ENCODE data around the gene TNF. TPM values are rescaled to one million over a fixed set of nuclear protein-coding genes. Genes with fewer than 3 reads are reported as not detected.
"Not testable (repeated sequence)": the region's sequence is repeated elsewhere in the genome, so short reads cannot be mapped to it uniquely, and the experiment has no call there.

Gene TNF
- total RNA-seq, 3 donors from 2014 or later (not counting 1 experiment from before 2014, with no cell fraction given), result 24.2 to 60.8 (median 46.9) TPM

DNA sequence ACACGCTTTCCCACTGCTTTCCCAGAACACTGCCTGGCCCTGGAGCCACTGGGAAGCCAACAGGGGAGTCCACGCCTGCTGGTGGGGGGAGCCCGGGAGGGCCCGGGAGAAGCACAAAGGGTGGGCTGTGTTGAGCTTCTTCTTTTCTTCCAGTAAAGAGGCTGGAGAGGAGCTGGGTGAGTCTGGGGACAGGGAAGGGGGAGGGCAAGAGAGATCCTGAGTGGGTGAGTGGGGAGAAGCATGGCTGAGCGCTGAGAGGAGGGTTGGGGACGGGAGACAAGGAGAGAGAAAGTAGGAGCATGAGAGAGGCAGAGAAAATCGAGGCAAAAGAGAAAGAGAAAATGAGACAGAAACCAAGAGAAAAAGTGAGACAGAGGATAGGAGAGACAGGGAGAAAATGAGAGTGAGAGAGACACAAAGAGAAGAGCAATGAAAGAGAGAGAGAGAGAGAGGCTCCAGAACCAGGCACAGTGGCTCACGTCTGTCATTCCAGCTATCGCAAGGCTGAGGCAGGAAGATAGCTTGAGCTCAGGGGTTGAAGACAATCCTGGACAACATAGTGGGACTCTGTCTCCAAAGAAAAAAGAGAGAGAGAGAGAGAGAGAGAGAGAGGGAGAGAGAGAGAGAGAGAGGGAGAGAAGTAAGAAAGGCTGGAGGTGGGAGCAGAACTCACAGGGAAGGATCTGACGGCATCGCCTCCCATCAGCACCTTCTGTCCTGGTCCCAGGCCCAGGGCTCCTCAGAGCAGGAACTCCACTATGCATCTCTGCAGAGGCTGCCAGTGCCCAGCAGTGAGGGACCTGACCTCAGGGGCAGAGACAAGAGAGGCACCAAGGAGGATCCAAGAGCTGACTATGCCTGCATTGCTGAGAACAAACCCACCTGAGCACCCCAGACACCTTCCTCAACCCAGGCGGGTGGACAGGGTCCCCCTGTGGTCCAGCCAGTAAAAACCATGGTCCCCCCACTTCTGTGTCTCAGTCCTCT is 12.7 kb downstream of the TNF start:
- no peaks in the 10 kb centered on the region for H3K9me3 ChIP-seq (ENCODE audit: control insufficient read depth, insufficient read depth, low read length)

DNA sequence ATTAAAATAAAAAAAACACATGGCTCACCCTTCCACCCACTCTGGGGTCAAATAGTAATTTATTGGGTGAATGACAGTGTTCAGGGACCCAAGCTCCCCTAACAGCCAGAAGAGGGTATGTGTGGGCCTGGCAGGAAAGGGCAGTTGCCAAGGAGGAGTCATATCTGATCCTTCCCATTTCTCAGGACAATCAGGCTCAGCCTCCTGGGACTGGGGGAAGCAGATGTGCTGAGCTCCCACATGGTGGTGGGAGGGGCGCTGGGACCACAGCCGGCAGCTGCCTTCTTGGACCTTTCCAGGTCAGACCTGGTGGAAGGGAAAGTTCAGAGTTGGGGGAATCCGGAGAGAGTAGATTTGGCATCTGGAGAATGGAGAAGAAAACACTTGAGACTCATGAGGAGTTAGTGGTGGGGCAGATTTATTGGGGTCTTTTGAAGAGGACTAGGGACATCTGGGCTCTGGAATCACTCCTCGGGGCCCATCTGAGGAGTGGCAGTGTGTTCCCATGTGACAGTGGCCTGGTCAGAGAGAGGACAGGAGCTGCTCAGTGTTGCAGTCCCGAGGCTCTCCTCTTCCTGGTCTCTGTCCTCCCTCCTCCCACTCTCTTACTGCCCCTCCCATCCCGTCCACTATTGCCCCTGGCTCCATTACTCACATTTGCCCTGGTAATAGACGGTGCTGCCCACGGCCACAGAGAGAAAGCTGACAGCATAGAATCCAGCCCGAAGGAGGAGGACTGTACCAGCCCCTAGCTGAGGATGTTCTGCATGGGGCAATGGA is 13.7 kb downstream of the TNF start:
- no peaks in the 10 kb centered on the region for H3K9me3 Mint-ChIP-seq
- peaks cover 56 to 77% of the 10 kb centered on the region in 2 donors for H3K4me1 Mint-ChIP-seq
- ATAC-seq (no peak), DNase-seq (no peak)
- H3K36me3 ChIP-seq (ENCODE audit: control insufficient read depth, insufficient read depth, low read length), result peaks cover 3% of the 10 kb centered on the region
- TF ChIP-seq, protein P1, sequence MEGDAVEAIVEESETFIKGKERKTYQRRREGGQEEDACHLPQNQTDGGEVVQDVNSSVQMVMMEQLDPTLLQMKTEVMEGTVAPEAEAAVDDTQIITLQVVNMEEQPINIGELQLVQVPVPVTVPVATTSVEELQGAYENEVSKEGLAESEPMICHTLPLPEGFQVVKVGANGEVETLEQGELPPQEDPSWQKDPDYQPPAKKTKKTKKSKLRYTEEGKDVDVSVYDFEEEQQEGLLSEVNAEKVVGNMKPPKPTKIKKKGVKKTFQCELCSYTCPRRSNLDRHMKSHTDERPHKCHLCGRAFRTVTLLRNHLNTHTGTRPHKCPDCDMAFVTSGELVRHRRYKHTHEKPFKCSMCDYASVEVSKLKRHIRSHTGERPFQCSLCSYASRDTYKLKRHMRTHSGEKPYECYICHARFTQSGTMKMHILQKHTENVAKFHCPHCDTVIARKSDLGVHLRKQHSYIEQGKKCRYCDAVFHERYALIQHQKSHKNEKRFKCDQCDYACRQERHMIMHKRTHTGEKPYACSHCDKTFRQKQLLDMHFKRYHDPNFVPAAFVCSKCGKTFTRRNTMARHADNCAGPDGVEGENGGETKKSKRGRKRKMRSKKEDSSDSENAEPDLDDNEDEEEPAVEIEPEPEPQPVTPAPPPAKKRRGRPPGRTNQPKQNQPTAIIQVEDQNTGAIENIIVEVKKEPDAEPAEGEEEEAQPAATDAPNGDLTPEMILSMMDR (IDR thresholded peaks at IDR 0.05), result no peak
- no peaks in the 10 kb centered on the region for H3K9me3 ChIP-seq (ENCODE audit: control insufficient read depth, insufficient read depth, low read length)
- 78% methylated on average over 9 of the region's 9 CpGs for WGBS (ENCODE audit: insufficient coverage)
- H3K4me3 ChIP-seq (ENCODE audit: low read length), result no peak overlapping the region
- peak overlapping the region; percentile 21 for H3K4me3 Mint-ChIP-seq
- intact Hi-C loops (cut with micrococcal nuclease), result no loop called here
- no peaks in the 10 kb centered on the region for H3K27me3 Mint-ChIP-seq (ENCODE audit: low read depth in 2 of 2)
- H3K36me3 Mint-ChIP-seq, result no peaks in the 10 kb centered on the region
- peaks cover 95% of the 10 kb centered on the region for H3K4me1 ChIP-seq (ENCODE audit: control insufficient read depth, insufficient read depth, low read length)
- peak overlapping the region; percentile 56 to 87 for H3K27ac Mint-ChIP-seq
- H3K27ac ChIP-seq (ENCODE audit: low read length), result peak overlapping the region; percentile 77
- H3K27me3 ChIP-seq (ENCODE audit: control insufficient read depth, insufficient read depth, low read length), result no peaks in the 10 kb centered on the region

More for the DNA sequence above, 12.7 kb downstream of the TNF start:
- intact Hi-C loops (cut with micrococcal nuclease), result no loop called here
- 31% methylated on average over 11 of the region's 12 CpGs for WGBS (ENCODE audit: insufficient coverage)
- Histone ChIP-seq H3K27me3 (ENCODE audit: control insufficient read depth, insufficient read depth, low read length) (no peaks in the 10 kb centered on the region), H3K4me1 (ENCODE audit: control insufficient read depth, insufficient read depth, low read length) (peaks cover 95% of the 10 kb centered on the region), H3K4me3 (ENCODE audit: low read length) (peak overlapping the region; percentile 15), H3K36me3 (ENCODE audit: control insufficient read depth, insufficient read depth, low read length) (peaks cover 3% of the 10 kb centered on the region), H3K27ac (ENCODE audit: low read length) (peak overlapping the region; percentile 77)
- DNase-seq, result no peak
- no peaks in the 10 kb centered on the region for H3K9me3 Mint-ChIP-seq
- H3K36me3 Mint-ChIP-seq, result no peaks in the 10 kb centered on the region
- peaks cover 57 to 70% of the 10 kb centered on the region in 2 donors for H3K4me1 Mint-ChIP-seq
- H3K27ac Mint-ChIP-seq, result peak overlapping the region; percentile 79 to 87
- H3K27me3 Mint-ChIP-seq (ENCODE audit: low read depth in 2 of 2), result no peaks in the 10 kb centered on the region
- peak overlapping the region; percentile 74 for H3K4me3 Mint-ChIP-seq
- no peak for ATAC-seq
- TF ChIP-seq, protein P1 (IDR thresholded peaks at IDR 0.05), result no peak

DNA sequence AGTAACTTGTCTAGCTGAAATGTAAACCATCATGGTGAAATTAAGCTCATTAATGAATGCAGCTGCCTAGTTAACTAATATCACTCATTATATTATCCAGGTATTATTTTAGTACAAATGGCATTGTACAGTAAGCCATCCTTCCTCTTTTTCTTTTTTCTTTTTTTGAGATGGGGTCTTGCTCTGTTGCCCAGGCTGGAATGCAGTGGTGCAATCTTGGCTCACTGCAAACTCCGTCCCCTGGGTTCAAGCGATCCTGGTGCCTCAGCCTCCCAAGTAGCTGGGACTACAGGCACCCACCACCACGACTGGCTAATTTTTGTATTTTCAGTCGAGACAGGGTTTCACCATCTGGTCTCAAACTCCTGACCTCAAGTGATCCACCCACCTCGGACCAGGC is 15.3 kb downstream of the TNF start:
- H3K27me3 ChIP-seq (ENCODE audit: control insufficient read depth, insufficient read depth, low read length); H3K27me3 Mint-ChIP-seq (ENCODE audit: low read depth in 2 of 2); H3K36me3 ChIP-seq (ENCODE audit: control insufficient read depth, insufficient read depth, low read length); ATAC-seq; H3K9me3 Mint-ChIP-seq; H3K4me3 ChIP-seq (ENCODE audit: low read length); intact Hi-C loops (cut with micrococcal nuclease); H3K27ac ChIP-seq (ENCODE audit: low read length); H3K9me3 ChIP-seq (ENCODE audit: control insufficient read depth, insufficient read depth, low read length); DNase-seq; H3K36me3 Mint-ChIP-seq: not testable (repeated sequence)
- Mint-ChIP-seq H3K27ac (peak overlapping the region in 1 of 2 donors; percentile 85), H3K4me1 (peaks cover 51 to 72% of the 10 kb centered on the region in 2 donors), H3K4me3 (peak overlapping the region; percentile 84)
- peaks cover 89% of the 10 kb centered on the region for H3K4me1 ChIP-seq (ENCODE audit: control insufficient read depth, insufficient read depth, low read length)
- WGBS (ENCODE audit: insufficient coverage), result 81% methylated on average over 5 of the region's 5 CpGs

DNA sequence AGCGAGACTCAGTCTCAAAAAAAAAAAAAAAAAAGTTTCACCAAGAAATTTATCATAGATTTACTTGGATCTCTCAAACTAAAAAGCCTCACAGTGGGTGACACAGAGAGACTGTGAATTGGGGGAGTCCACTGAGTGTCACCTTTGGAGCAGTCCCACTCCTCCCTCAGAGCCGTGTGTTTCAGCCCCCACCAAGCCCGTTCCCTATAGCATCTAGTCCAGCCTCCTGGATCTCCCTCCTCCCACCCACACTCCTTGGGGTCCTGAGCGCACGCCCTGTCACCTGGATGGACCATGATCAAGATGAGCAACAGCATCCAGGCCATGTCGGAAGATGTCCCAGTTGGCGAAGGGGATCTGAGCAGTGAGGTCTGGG is 17.0 kb downstream of the TNF start:
- intact Hi-C loops (cut with micrococcal nuclease), result no loop called here
- H3K4me3 Mint-ChIP-seq, result peak overlapping the region; percentile 84
- peaks cover 41 to 69% of the 10 kb centered on the region in 2 donors for H3K4me1 Mint-ChIP-seq

More for the DNA sequence above, 17.0 kb downstream of the TNF start:
- Histone ChIP-seq H3K36me3 (ENCODE audit: control insufficient read depth, insufficient read depth, low read length) (peaks cover 3% of the 10 kb centered on the region), H3K27ac (ENCODE audit: low read length) (peak overlapping the region; percentile 82), H3K9me3 (ENCODE audit: control insufficient read depth, insufficient read depth, low read length) (no peaks in the 10 kb centered on the region), H3K4me3 (ENCODE audit: low read length) (peak overlapping the region; percentile 49), H3K27me3 (ENCODE audit: control insufficient read depth, insufficient read depth, low read length) (no peaks in the 10 kb centered on the region), H3K4me1 (ENCODE audit: control insufficient read depth, insufficient read depth, low read length) (peaks cover 88% of the 10 kb centered on the region)
- WGBS (ENCODE audit: insufficient coverage), result 51% methylated on average over 6 of the region's 7 CpGs
- peak; percentile 27 to 52 (median 48) for ATAC-seq
- Mint-ChIP-seq H3K27me3 (ENCODE audit: low read depth in 2 of 2) (no peaks in the 10 kb centered on the region), H3K36me3 (no peaks in the 10 kb centered on the region), H3K27ac (peak overlapping the region; percentile 85 to 93), H3K9me3 (no peaks in the 10 kb centered on the region)
- peak in 1 of 2 donors; percentile 31 for DNase-seq
- TF ChIP-seq, protein P1 (IDR thresholded peaks at IDR 0.05), result no peak
